Fibroblast of villous mesenchyme (primary cell): ENCODE data around the gene CTNNA3. TPM values are rescaled to one million over a fixed set of nuclear protein-coding genes. Genes with fewer than 3 reads are reported as not detected.
"Not testable (repeated sequence)": the region's sequence is repeated elsewhere in the genome, so short reads cannot be mapped to it uniquely, and the experiment has no call there.

ENCODE experiments used
- DNase-seq: peaks from one replicate; pipeline ENCODE4 v3.0.0-alpha.2; 2010; ENCODE audit warnings: low read depth
- H3K4me3 ChIP-seq: 2 replicates; pipeline ENCODE4 v1.5.1; 2011; ENCODE audit warnings: low read depth, mild to moderate bottlenecking, low read length
- CTCF ChIP-seq: IDR thresholded peaks from 2 replicates; pipeline ENCODE4 v1.5.1; 2012; ENCODE audit warnings: low read depth, mild to moderate bottlenecking, low read length; ENCODE audit not compliant: insufficient read depth
- total RNA-seq: library from RNA; depleted of rRNA; stranded (reverse); fragments of >200 nt; gene quantifications from 2 replicates; pipeline ENCODE4 v1.2.3, GENCODE V29; 2012

CTNNA3 gene
- total RNA-seq, 1 donor: not detected

GRCh38 chr10:67549390-67549789 is 146.6 kb downstream of the CTNNA3 start:
- no peak for TF ChIP-seq CTCF
- H3K4me3 ChIP-seq: no peak overlapping the region
- peak; percentile 43 for DNase-seq

DNA sequence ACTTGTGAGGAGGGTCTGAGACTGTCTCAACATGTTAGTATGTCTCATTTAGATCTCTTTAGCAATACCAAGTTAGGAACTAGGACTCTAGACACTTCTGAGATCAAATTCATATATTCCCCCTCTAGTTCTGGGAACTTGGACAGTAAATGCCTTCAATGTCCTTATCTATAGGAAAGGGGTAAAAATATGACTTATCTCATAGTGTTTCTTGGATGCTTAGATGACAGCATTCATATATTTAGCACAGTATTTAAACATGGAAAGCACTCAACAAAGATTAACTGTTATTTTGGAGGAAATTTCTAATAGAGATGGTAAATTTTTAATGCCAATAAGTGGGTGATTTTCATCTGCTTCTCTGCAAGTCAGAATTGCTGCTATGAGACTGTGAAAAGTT is 154.6 kb downstream of the CTNNA3 start:
- DNase-seq: no peak
- no peak for TF ChIP-seq CTCF
- H3K4me3 ChIP-seq: no peak overlapping the region

DNA sequence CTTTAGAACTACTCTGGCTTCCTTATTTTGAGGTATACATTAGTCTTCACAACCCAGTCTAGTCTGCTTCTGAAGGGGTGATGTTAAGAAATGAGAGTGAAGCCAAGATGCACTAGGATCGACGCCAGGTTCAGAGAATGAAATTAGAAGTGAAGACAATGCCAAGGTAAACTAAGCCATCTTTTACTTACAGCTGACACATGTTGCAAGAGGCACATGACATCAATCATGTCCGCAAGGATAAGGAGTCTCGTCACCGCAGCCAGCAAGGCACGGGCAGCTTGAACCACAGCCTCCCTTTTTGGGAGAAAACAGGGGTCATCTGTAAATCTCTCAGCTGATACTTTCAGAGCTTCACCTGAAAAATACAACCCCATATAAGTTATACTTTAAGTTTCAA is 156.7 kb downstream of the CTNNA3 start:
- H3K4me3 ChIP-seq: no peak overlapping the region
- DNase-seq: no peak
- no peak for TF ChIP-seq CTCF

DNA sequence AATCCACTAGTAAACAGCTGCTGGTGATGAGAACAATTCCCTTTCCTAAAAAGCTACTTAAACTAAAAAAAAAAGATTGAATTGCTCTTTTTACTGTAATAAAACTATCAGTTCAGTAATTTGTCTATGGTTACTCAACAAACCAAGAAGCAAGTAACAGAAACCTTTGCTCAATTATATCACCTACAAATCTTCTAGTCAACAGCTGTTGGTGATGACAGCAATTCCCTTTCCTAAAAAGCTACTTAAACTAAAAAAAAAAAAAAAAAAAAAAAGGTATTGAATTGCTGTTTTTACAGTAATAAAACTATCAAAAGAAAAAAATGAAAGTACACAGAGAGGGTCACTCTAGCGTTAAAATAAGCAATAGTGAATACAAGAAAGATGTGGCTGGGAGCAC is 158.1 kb downstream of the CTNNA3 start:
- no peak overlapping the region for H3K4me3 ChIP-seq
- TF ChIP-seq CTCF: no peak
- DNase-seq: no peak

DNA sequence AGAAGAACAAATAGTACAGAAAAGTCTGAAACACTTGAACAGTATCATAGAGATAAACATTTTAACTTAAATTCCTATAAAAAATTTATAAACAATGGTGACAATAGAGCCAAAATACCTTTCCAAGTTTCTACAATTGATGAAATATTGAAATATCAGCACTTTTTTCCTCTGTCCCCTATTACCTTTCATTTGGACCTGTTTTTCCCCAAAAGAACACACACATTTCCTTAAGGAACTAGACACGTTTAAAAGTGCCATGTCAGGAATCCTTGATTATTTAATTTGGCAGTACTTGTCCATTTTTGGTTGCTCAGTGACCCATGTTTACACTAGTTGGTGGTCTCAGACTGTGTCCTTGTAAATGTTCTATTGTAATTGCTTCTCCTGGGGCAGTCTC is 162.6 kb downstream of the CTNNA3 start:
- TF ChIP-seq CTCF: no peak
- no peak overlapping the region for H3K4me3 ChIP-seq
- no peak for DNase-seq

- DNase-seq, H3K4me3 ChIP-seq: not testable (repeated sequence)
Measured at GRCh38 chr10:67530990-67531389, 165.0 kb downstream of the CTNNA3 start.

DNA sequence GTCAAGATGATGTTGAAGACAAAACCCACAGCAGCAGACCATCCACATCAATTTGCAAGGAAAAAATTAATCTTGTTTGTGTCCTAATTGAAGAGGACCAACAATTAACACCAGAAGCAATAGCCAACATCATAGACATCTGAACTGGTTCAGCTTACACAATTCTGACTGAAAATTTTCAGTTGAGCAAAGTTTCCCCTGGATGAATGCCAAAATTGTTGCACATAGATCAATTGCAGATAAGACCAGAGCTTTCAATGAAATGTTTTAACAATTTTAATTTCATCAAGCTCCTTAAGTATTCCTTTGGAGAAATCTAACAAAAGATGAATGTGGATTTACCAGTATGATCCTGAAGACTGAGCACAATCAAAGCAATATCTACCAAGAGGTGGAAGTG is 168.6 kb downstream of the CTNNA3 start:
- no peak for TF ChIP-seq CTCF
- peak; percentile 7 for DNase-seq
- no peak overlapping the region for H3K4me3 ChIP-seq
